MM.1S (cell line): Measurements from ENCODE around the gene ROBO3.

ENCODE experiments used
- EZH2 ChIP-seq: fragments of 300-600 bp; sonication (generic); optimal IDR thresholded peaks from 2 replicates; pipeline ENCODE3; 2017; ENCODE audit warnings: low read depth, mild to moderate bottlenecking, antibody characterized with exemption, low read length, mixed read lengths
- TF ChIP-seq, protein P1 (sequence below): fragments of 300-600 bp; sonication (generic); IDR thresholded peaks from 2 replicates; pipeline ENCODE4 v1.5.1; 2016; ENCODE audit warnings: antibody characterized with exemption, low read length, mixed read lengths

DNA sequence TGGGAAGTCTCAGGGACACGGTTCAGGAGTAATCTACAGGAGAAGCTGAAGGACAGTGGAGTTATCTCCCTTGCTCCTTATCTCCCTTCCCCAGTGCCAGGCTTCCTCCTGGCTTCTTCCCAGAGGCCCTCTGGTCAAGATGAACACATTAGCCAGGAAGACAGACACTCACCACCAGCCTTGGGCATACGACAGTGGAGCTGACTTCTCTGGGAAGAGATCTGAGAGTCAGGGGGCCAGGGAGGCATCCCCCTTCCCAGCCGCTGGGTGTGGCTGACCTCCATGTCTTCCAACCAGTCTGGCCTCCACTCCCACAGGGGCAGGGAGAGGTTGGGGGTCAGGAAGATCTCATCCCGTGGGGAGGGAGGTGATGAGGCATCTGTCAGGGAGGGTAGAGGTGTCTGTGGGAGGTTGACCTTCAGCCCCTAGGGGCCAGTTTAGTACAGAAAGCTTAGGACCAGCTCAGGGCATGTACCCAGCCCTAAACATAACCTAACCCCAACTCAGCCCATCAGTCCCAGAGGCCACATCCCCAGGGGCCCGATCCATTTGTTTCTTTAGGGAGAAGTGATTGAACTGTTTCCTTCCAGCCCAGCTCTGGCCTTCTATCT, 19.7 kb downstream of the ROBO3 start:
- TF ChIP-seq EZH2 = no peak
- TF ChIP-seq, protein P1, sequence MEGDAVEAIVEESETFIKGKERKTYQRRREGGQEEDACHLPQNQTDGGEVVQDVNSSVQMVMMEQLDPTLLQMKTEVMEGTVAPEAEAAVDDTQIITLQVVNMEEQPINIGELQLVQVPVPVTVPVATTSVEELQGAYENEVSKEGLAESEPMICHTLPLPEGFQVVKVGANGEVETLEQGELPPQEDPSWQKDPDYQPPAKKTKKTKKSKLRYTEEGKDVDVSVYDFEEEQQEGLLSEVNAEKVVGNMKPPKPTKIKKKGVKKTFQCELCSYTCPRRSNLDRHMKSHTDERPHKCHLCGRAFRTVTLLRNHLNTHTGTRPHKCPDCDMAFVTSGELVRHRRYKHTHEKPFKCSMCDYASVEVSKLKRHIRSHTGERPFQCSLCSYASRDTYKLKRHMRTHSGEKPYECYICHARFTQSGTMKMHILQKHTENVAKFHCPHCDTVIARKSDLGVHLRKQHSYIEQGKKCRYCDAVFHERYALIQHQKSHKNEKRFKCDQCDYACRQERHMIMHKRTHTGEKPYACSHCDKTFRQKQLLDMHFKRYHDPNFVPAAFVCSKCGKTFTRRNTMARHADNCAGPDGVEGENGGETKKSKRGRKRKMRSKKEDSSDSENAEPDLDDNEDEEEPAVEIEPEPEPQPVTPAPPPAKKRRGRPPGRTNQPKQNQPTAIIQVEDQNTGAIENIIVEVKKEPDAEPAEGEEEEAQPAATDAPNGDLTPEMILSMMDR = no peak
